OCI-LY3 (cell line): ENCODE results near the gene KIF17.

Experiments
- EZH2phosphoT487 ChIP-seq: fragments of 200-600 bp; shearing (Covaris generic); IDR thresholded peaks from 2 replicates; pipeline ENCODE4 v1.6.1; 2018; ENCODE audit warnings: antibody characterized with exemption, mixed run types, low read depth
- TF ChIP-seq, protein P1 (sequence below): fragments of 200-600, 300-600 bp; sonication (generic); IDR thresholded peaks from 2 replicates; pipeline ENCODE4 v1.5.1; 2014; ENCODE audit warnings: antibody characterized with exemption, low read length, low read depth

DNA sequence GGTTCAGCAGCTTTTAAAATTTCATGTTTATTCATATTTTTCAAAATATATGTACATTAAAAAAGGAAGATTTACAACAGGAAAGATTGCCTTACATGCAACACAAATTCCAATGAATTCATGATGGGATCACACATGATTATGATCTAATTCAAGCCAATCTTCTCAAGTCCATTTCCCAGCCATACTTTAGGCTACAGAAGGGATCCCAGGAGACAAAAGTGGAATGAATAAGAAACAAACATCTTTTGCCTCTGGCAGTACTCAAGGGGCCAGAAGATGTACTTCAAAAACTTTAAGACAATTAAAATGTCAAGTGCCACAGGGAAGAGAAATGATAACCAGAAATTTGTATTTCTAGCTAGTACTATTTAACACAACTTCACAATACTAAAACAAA is 24.9 kb upstream of the KIF17 start:
- TF ChIP-seq, protein P1, sequence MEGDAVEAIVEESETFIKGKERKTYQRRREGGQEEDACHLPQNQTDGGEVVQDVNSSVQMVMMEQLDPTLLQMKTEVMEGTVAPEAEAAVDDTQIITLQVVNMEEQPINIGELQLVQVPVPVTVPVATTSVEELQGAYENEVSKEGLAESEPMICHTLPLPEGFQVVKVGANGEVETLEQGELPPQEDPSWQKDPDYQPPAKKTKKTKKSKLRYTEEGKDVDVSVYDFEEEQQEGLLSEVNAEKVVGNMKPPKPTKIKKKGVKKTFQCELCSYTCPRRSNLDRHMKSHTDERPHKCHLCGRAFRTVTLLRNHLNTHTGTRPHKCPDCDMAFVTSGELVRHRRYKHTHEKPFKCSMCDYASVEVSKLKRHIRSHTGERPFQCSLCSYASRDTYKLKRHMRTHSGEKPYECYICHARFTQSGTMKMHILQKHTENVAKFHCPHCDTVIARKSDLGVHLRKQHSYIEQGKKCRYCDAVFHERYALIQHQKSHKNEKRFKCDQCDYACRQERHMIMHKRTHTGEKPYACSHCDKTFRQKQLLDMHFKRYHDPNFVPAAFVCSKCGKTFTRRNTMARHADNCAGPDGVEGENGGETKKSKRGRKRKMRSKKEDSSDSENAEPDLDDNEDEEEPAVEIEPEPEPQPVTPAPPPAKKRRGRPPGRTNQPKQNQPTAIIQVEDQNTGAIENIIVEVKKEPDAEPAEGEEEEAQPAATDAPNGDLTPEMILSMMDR, result no peak
- no peak for TF ChIP-seq EZH2phosphoT487
